Breast epithelium (tissue), 4 donors: Measurements from ENCODE around the gene ARHGDIA. TPM values are rescaled to one million over a fixed set of nuclear protein-coding genes. Genes with fewer than 3 reads are reported as not detected.

ENCODE experiments used
- DNase-seq, 2 donors: peaks; one replicate each; pipeline ENCODE4 v3.0.0-alpha.2; 2019; ENCODE audit warnings: low spot score in 2 of 2
- H3K27ac ChIP-seq, 2 donors: fragments of 200-600 bp; sonication (generic) in 1 of 2; one replicate each; pipeline ENCODE4 v1.5.1; 2016 to 2019; ENCODE audit warnings: mild to moderate bottlenecking in 1 of 2
- H3K27me3 ChIP-seq, 2 donors: fragments of 200-600 bp; sonication (generic) in 1 of 2; one replicate each; pipeline versions ENCODE4 v1.5.1 to v1.6.0; 2017 to 2019; ENCODE audit warnings: control low read depth in 1 of 2, mild to moderate bottlenecking in 1 of 2
- H3K36me3 ChIP-seq: fragments of 200-600 bp; one replicate; pipeline ENCODE4 v1.5.1; 2019
- H3K4me1 ChIP-seq, 2 donors: fragments of 200-600 bp; sonication (generic); one replicate each; pipeline ENCODE4 v1.5.1; 2016 to 2019; ENCODE audit warnings: control low read depth in 1 of 2
- H3K4me3 ChIP-seq, 3 donors: fragments of 200-600 bp; sonication (generic); 1 replicate in 2 of 3; 2 replicates in 1 of 3; pipeline ENCODE4 v1.5.1; 2016 to 2019; ENCODE audit warnings: mild to moderate bottlenecking in 3 of 3, moderate library complexity in 2 of 3
- H3K9me3 ChIP-seq, 2 donors: fragments of 200-600 bp; sonication (generic) in 1 of 2; one replicate each; pipeline ENCODE4 v1.5.1; 2016 to 2019; ENCODE audit warnings: control low read depth in 1 of 2
- CTCF ChIP-seq, 3 donors: fragments of 450-650 bp; IDR thresholded peaks; one replicate each; pipeline ENCODE4 v1.5.1; 2016 to 2017; ENCODE audit warnings: antibody characterized with exemption in 3 of 3, mild to moderate bottlenecking in 3 of 3, moderate library complexity in 3 of 3
- POLR2A ChIP-seq: fragments of 450-650 bp; IDR thresholded peaks from one replicate; pipeline ENCODE4 v1.6.1; 2016; ENCODE audit warnings: antibody characterized with exemption, mild to moderate bottlenecking, moderate library complexity
- POLR2AphosphoS5 ChIP-seq, 3 donors: sonication (generic); formaldehyde crosslinking; IDR thresholded peaks; one replicate each; pipeline ENCODE4 v1.6.1; 2017; ENCODE audit warnings: antibody characterized with exemption in 3 of 3
- intact Hi-C: fragments of 100-400 bp; cut with DNase I; formaldehyde crosslinking; loops from one replicate; pipeline ENCODE4 v1.15.1; 2023; ENCODE audit warnings: low total_unique reads
- total RNA-seq, 3 donors: library from RNA; depleted of rRNA; stranded (reverse); fragments of >200 nt; gene quantifications; one replicate each; pipeline ENCODE4 v1.1.0, GENCODE V29; 2016

The ARHGDIA gene
- total RNA-seq, 3 donors from 2014 or later: 67.0 to 135 (median 124) TPM

- H3K27ac ChIP-seq: no peak overlapping the region
- H3K4me3 ChIP-seq: no peak overlapping the region
- DNase-seq: no peak
- no peaks in the 10 kb centered on the region for H3K9me3 ChIP-seq
- H3K4me1 ChIP-seq: peaks cover 0 to 6% of the 10 kb centered on the region in 2 donors
- intact Hi-C loops: no loop called here
- H3K27me3 ChIP-seq: no peaks in the 10 kb centered on the region
- H3K36me3 ChIP-seq: no peaks in the 10 kb centered on the region
- no peak for TF ChIP-seq POLR2AphosphoS5 (IDR thresholded peaks at IDR 0.05)
- TF ChIP-seq CTCF (IDR thresholded peaks at IDR 0.05): no peak
- TF ChIP-seq POLR2A: no peak
Measured at GRCh38 chr17:81905424-81905875, 34.3 kb upstream of the ARHGDIA start.

GRCh38 chr17:81904600-81905423, 33.7 kb upstream of the ARHGDIA start:
- no peak for DNase-seq
- H3K27ac ChIP-seq: no peak overlapping the region
- H3K4me3 ChIP-seq: no peak overlapping the region
- no peaks in the 10 kb centered on the region for H3K9me3 ChIP-seq
- H3K4me1 ChIP-seq: no peaks in the 10 kb centered on the region
- H3K27me3 ChIP-seq: no peaks in the 10 kb centered on the region
- intact Hi-C loops: no loop called here
- H3K36me3 ChIP-seq: no peaks in the 10 kb centered on the region
- no peak for TF ChIP-seq POLR2A
- TF ChIP-seq CTCF (IDR thresholded peaks at IDR 0.05): no peak
- no peak for TF ChIP-seq POLR2AphosphoS5 (IDR thresholded peaks at IDR 0.05)

- DNase-seq: no peak
- TF ChIP-seq POLR2AphosphoS5 (IDR thresholded peaks at IDR 0.05): no peak
- no peak for TF ChIP-seq CTCF (IDR thresholded peaks at IDR 0.05)
- TF ChIP-seq POLR2A: no peak
- Histone ChIP-seq H3K27ac (no peak overlapping the region), H3K4me3 (no peak overlapping the region), H3K36me3 (no peaks in the 10 kb centered on the region), H3K4me1 (no peaks in the 10 kb centered on the region), H3K9me3 (no peaks in the 10 kb centered on the region), H3K27me3 (no peaks in the 10 kb centered on the region)
- intact Hi-C loops: no loop called here
Measured at GRCh38 chr17:81903896-81904599, 32.9 kb upstream of the ARHGDIA start.

GRCh38 chr17:81903415-81903831, 32.3 kb upstream of the ARHGDIA start:
- Histone ChIP-seq H3K36me3 (no peaks in the 10 kb centered on the region), H3K4me3 (no peak overlapping the region), H3K9me3 (no peaks in the 10 kb centered on the region), H3K4me1 (no peaks in the 10 kb centered on the region), H3K27ac (no peak overlapping the region), H3K27me3 (no peaks in the 10 kb centered on the region)
- TF ChIP-seq POLR2A (no peak), CTCF (IDR thresholded peaks at IDR 0.05) (no peak)
- no peak for DNase-seq
- intact Hi-C loops: no loop called here
